ENCODE data around the gene PLCG1. TPM values are rescaled to one million over a fixed set of nuclear protein-coding genes. Genes with fewer than 3 reads are reported as not detected.

The PLCG1 gene
- total and polyA plus RNA-seq, 9 of the 15 experiments (the other 6 are each of a cell fraction or from before 2014, with no cell fraction given): 1.7 to 67.0 (median 34.8) TPM

DNA sequence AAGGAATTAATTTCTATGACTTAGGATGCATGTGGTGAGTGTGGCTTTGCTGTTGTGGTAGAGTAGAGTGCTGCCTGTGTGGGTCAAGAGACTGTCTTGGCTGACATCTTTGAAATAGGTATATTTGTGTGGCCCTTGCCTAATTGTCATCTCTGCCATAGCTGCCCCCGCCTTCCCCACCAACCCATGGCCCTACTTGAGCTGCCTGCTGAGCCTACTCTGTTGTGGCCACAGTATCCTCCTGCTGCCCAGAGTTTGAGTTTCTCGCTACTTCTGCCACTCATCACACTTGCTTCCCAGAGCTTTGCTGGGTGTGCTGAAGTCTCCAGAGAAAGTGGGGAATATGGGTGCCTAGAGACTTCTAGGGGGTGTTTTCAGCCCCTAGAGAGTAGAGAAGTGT lies 8.0 kb downstream of the PLCG1 start:
- no peak overlapping the region for H3K4me2 ChIP-seq (ENCODE audit: insufficient read depth, low read length)
- H3K27ac ChIP-seq (ENCODE audit: extremely low read depth, low read depth, low read length): no peak overlapping the region
- POLR2A ChIA-PET: interaction anchor here (0.9 kb wide), 1 partner anchor 715 kb away, joined by 3 read pairs; no protein-coding TSS in a partner anchor
- peaks cover 11% of the 10 kb centered on the region; the same call in 2 of the 3 replicates for H3K36me3 ChIP-seq (ENCODE audit: control insufficient read depth, insufficient read depth, low read length)
- H4K20me1 ChIP-seq (replicated peaks; ENCODE audit: control insufficient read depth, insufficient read depth, low read length): peaks cover 32% of the 10 kb centered on the region
- in situ Hi-C loops (cut with MboI) (no loop called here), intact Hi-C loops (cut with micrococcal nuclease) (no loop called here)
- CTCF ChIA-PET (ENCODE audit: low intra/inter-chr PET ratio): no interaction called here
- H3K9ac ChIP-seq (ENCODE audit: insufficient read depth in 1 of 2, low read depth in 2 of 2, low read length in 2 of 2): 0 out of 4 replicates have a peak overlapping the region, but pooled peaks of 1 of the 2 experiments have one; percentile 31
- no peak overlapping the region for H2AFZ ChIP-seq (ENCODE audit: low read depth, low read length)
- no peak overlapping the region for H3K4me3 ChIP-seq
- H3K9me3 ChIP-seq (replicated peaks; ENCODE audit: control insufficient read depth, insufficient read depth, low read depth, low read length): no peaks in the 10 kb centered on the region
- DNase-seq (ENCODE audit: extremely low read depth in 1 of 4, low spot score in 3 of 4) (no peak), FAIRE-seq (no peak), ATAC-seq (no peak)
- H3K79me2 ChIP-seq (ENCODE audit: control insufficient read depth, insufficient read depth, low read length): peaks cover 79% of the 10 kb centered on the region
- peaks cover 8% of the 10 kb centered on the region for H3K9me1 ChIP-seq (ENCODE audit: control insufficient read depth, insufficient read depth, low read length)
- no TSS peak for BruUV-seq (replicated peaks)
- 94% methylated on average over 2 of the region's 2 CpGs for WGBS (ENCODE audit: insufficient coverage, low coverage, missing lambda C conversion rate)
- no peak for TF ChIP-seq MCM3 (IDR thresholded peaks at IDR 0.05)
- peaks cover 19 to 29% of the 10 kb centered on the region in 2 experiments for H3K4me1 ChIP-seq (replicated peaks in 1 of 2; ENCODE audit: control insufficient read depth in 2 of 2, insufficient read depth in 2 of 2, low read length in 2 of 2)
- H3K27me3 ChIP-seq (ENCODE audit: control insufficient read depth in 2 of 2, insufficient read depth in 2 of 2, low read length in 2 of 2): no peaks in the 10 kb centered on the region

DNA sequence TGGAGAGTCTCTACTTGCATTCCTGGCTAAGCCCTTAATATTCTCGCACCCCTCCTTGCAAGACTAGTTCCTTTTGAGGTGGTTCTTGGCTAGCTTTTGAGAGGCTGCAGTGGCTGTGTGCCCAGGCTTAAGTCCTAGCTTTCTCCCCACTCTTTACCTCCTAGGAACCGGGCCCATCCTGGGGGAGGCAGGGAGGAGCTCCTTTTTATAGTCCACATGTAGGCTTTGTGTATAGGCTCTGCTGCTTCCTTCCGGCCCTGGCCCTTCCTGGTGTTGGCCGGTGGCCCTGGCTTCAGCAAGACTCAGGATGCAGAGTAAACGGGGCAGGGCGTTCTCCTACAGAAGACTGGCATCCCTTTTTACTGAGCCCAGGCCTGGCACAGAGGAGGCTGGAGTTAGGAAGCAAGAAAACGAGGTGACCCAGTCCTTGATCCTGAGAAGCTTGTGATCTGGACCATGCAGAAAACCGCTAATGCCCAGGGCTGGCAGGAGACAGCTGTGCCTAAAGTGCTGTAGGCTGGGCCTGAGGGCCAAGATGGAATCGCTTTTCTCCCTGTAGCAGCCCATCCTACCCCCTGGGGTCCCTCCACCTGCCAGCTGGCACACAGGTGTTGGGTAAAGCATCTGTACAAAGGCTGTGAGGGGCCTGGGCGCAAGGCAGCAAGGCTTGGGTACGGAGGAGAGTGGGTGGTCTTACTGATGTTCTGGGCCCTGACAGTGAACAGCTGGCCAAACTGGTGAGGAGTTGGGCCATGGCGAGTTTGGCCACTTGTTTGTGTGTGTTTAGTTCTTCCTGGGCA lies 8.7 kb downstream of the PLCG1 start:
- intact Hi-C loops (cut with micrococcal nuclease) (no loop called here), in situ Hi-C loops (cut with MboI) (no loop called here)
- no peak for DNase-seq (ENCODE audit: extremely low read depth in 1 of 4, low spot score in 3 of 4)
- Histone ChIP-seq H3K9me3 (replicated peaks; ENCODE audit: control insufficient read depth, insufficient read depth, low read depth, low read length) (no peaks in the 10 kb centered on the region), H3K4me2 (ENCODE audit: insufficient read depth, low read length) (no peak overlapping the region), H3K36me3 (ENCODE audit: control insufficient read depth, insufficient read depth, low read length) (peaks cover 11% of the 10 kb centered on the region; the same call in 2 of the 3 replicates), H3K9ac (ENCODE audit: insufficient read depth in 1 of 2, low read depth in 2 of 2, low read length in 2 of 2) (no peak overlapping the region), H3K4me3 (no peak overlapping the region), H2AFZ (ENCODE audit: low read depth, low read length) (no peak overlapping the region), H3K79me2 (ENCODE audit: control insufficient read depth, insufficient read depth, low read length) (peaks cover 79% of the 10 kb centered on the region), H3K9me1 (ENCODE audit: control insufficient read depth, insufficient read depth, low read length) (peaks cover 8% of the 10 kb centered on the region), H3K4me1 (replicated peaks in 1 of 2; ENCODE audit: control insufficient read depth in 2 of 2, insufficient read depth in 2 of 2, low read length in 2 of 2) (peaks cover 16 to 31% of the 10 kb centered on the region in 2 experiments), H3K27ac (ENCODE audit: extremely low read depth, low read depth, low read length) (no peak overlapping the region), H3K27me3 (ENCODE audit: control insufficient read depth in 2 of 2, insufficient read depth in 2 of 2, low read length in 2 of 2) (no peaks in the 10 kb centered on the region), H4K20me1 (replicated peaks; ENCODE audit: control insufficient read depth, insufficient read depth, low read length) (peaks cover 39% of the 10 kb centered on the region; the same call in 1 of the 2 replicates)
- TF ChIP-seq ZNF324 (CRISPR knock-in tag; IDR thresholded peaks at IDR 0.05) (no peak), RBM34 (IDR thresholded peaks at IDR 0.05; ENCODE audit: borderline replicate concordance, insufficient read depth, low read length) (no peak), ZKSCAN1 (IDR thresholded peaks at IDR 0.05; ENCODE audit: low read depth, low read length) (no peak)
- BruUV-seq (replicated peaks): no TSS peak
- no peak for ATAC-seq
- no peak for FAIRE-seq
- POLR2A ChIA-PET: interaction anchor here (0.6 to 1.2 kb wide), 3 partner anchors 22 to 716 kb away, joined by 3 to 5 read pairs (median 3); no protein-coding TSS in a partner anchor
- 77% methylated on average over 9 of the region's 12 CpGs for WGBS (ENCODE audit: insufficient coverage, low coverage, missing lambda C conversion rate)
- CTCF ChIA-PET (ENCODE audit: low intra/inter-chr PET ratio): no interaction called here
